ENCODE results near the gene PARP1. TPM values are rescaled to one million over a fixed set of nuclear protein-coding genes. Genes with fewer than 3 reads are reported as not detected.
"Not testable (repeated sequence)": the region's sequence is repeated elsewhere in the genome, so short reads cannot be mapped to it uniquely, and the experiment has no call there.

The PARP1 gene
- total and polyA plus RNA-seq, 2 donors (not counting 1 experiment from before 2014, with no cell fraction given): 61.7 to 78.4 TPM

DNA sequence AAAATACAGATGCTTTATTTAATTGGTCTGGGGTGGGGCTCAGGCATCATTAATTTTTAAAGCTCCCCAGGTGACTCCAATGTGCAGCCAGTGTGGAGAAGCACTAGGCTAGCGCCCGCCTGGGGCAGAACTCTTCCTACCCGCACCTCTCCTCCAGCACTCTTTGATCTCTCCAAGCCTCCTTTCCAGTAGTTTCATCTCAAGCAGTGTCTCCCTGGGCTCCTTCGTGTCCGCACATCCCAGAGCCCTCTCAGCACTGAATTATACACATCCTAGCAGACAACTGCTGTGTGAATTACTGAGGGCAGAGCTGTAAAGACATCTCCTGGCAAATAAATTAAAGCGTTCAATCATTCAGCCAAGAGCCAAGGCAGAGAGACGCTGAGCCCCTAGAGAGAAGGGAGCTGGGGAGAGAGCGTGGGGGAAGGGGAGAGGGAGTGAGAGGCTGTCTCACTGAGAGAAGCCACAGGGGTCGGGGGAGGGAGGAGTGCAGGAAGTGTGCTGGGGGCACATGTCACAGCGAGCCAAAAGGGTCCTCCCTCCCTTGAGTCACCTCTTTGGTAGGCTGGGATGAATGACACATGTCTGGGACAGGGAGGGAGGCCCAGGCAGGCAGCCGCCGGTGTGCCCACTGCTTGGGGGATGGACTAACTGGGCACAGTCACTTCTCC lies 21.0 kb upstream of the PARP1 start:
- H3K4me3 ChIP-seq (replicated peaks in 1 of 4; ENCODE audit: control extremely low read depth in 1 of 4, insufficient read depth in 1 of 4, low read depth in 3 of 4, low read length in 4 of 4): no peak overlapping the region
- H3K9ac ChIP-seq (ENCODE audit: insufficient read depth, low read length): no peak overlapping the region
- H3K4me2 ChIP-seq (ENCODE audit: extremely low read depth, insufficient read depth, low read length): no peak overlapping the region
- no peaks in the 10 kb centered on the region for H4K20me1 ChIP-seq (ENCODE audit: control insufficient read depth, extremely low read depth, insufficient read depth, low read length)
- H2AFZ ChIP-seq (ENCODE audit: low read length): no peak overlapping the region
- TF ChIP-seq, protein P1, sequence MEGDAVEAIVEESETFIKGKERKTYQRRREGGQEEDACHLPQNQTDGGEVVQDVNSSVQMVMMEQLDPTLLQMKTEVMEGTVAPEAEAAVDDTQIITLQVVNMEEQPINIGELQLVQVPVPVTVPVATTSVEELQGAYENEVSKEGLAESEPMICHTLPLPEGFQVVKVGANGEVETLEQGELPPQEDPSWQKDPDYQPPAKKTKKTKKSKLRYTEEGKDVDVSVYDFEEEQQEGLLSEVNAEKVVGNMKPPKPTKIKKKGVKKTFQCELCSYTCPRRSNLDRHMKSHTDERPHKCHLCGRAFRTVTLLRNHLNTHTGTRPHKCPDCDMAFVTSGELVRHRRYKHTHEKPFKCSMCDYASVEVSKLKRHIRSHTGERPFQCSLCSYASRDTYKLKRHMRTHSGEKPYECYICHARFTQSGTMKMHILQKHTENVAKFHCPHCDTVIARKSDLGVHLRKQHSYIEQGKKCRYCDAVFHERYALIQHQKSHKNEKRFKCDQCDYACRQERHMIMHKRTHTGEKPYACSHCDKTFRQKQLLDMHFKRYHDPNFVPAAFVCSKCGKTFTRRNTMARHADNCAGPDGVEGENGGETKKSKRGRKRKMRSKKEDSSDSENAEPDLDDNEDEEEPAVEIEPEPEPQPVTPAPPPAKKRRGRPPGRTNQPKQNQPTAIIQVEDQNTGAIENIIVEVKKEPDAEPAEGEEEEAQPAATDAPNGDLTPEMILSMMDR (conservative IDR thresholded peaks at IDR 0.05 in 1 of 2, IDR thresholded peaks at IDR 0.05 in 1 of 2; ENCODE audit: low read depth in 1 of 2, low read length in 2 of 2): no peak
- no peak for TF ChIP-seq EZH2 (IDR thresholded peaks at IDR 0.05; ENCODE audit: low read length, missing control alignments)
- H3K79me2 ChIP-seq (ENCODE audit: control insufficient read depth, insufficient read depth, low read length): no peaks in the 10 kb centered on the region
- H3K36me3 ChIP-seq (ENCODE audit: control insufficient read depth, insufficient read depth, low read length): no peaks in the 10 kb centered on the region
- no peaks in the 10 kb centered on the region for H3K4me1 ChIP-seq (ENCODE audit: control insufficient read depth, extremely low read depth, insufficient read depth, low read length)
- no peak for DNase-seq (ENCODE audit: low read depth in 2 of 2)
- H3K9me3 ChIP-seq (ENCODE audit: control insufficient read depth, insufficient read depth, low read depth, low read length): no peaks in the 10 kb centered on the region
- H3K27ac ChIP-seq (ENCODE audit: insufficient read depth, low read length): no peak overlapping the region
- H3K27me3 ChIP-seq (ENCODE audit: control insufficient read depth, insufficient read depth, low read length): peaks cover 2% of the 10 kb centered on the region

DNA sequence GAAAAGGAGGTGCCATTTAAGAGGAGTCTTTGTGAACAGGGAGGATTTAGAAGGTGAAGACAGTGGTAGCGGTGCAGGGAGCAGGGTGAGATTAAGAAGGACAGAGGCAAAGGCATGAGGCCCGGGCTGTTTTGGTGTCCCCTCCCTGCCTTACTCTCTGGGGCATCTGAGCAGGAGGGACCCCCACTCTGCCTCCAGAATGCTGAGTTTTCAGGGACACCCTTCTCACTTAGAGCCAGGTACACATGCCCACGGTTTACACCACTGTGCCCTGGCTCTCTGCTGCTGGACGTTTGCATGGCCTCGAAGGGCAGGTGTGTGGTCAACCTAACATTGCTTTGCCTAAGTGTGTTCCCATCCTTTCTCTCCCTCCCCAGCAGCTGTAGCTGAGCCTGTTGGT lies 20.5 kb upstream of the PARP1 start:
- no peak for DNase-seq (ENCODE audit: low read depth in 2 of 2)
- Histone ChIP-seq H4K20me1 (ENCODE audit: control insufficient read depth, extremely low read depth, insufficient read depth, low read length) (no peaks in the 10 kb centered on the region), H3K4me1 (ENCODE audit: control insufficient read depth, extremely low read depth, insufficient read depth, low read length) (no peaks in the 10 kb centered on the region), H3K79me2 (ENCODE audit: control insufficient read depth, insufficient read depth, low read length) (no peaks in the 10 kb centered on the region), H3K4me3 (replicated peaks in 1 of 4; ENCODE audit: control extremely low read depth in 1 of 4, insufficient read depth in 1 of 4, low read depth in 3 of 4, low read length in 4 of 4) (no peak overlapping the region), H3K27ac (ENCODE audit: insufficient read depth, low read length) (no peak overlapping the region), H2AFZ (ENCODE audit: low read length) (no peak overlapping the region), H3K27me3 (ENCODE audit: control insufficient read depth, insufficient read depth, low read length) (peaks cover 2% of the 10 kb centered on the region), H3K9me3 (ENCODE audit: control insufficient read depth, insufficient read depth, low read depth, low read length) (no peaks in the 10 kb centered on the region), H3K4me2 (ENCODE audit: extremely low read depth, insufficient read depth, low read length) (no peak overlapping the region), H3K9ac (ENCODE audit: insufficient read depth, low read length) (no peak overlapping the region), H3K36me3 (ENCODE audit: control insufficient read depth, insufficient read depth, low read length) (no peaks in the 10 kb centered on the region)
- TF ChIP-seq, protein P1 (conservative IDR thresholded peaks at IDR 0.05 in 1 of 2, IDR thresholded peaks at IDR 0.05 in 1 of 2; ENCODE audit: low read depth in 1 of 2, low read length in 2 of 2): no peak
- TF ChIP-seq EZH2 (IDR thresholded peaks at IDR 0.05; ENCODE audit: low read length, missing control alignments): no peak

DNA sequence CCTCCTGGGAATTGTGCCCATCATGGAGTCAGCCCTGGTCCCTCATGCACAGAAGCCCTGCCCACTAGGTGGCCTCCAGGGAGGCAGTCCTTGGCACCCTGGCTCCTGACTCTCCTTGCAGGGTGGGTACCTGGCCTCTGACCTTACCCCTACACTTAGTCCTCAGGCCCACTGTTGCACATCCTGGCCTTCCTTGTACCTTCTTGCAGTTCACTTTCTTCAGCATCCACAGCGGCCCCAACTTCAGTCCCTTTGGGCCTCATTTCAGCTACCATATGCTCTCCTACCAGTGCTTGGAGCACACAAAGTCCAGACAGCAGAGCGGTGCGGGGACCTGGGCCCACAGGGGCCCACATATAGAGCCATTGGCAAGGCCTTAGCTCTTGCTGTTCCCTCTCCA lies 19.2 kb upstream of the PARP1 start:
- H3K79me2 ChIP-seq (ENCODE audit: control insufficient read depth, insufficient read depth, low read length): no peaks in the 10 kb centered on the region
- H3K9ac ChIP-seq (ENCODE audit: insufficient read depth, low read length): no peak overlapping the region
- no peaks in the 10 kb centered on the region for H3K4me1 ChIP-seq (ENCODE audit: control insufficient read depth, extremely low read depth, insufficient read depth, low read length)
- no peaks in the 10 kb centered on the region for H3K36me3 ChIP-seq (ENCODE audit: control insufficient read depth, insufficient read depth, low read length)
- DNase-seq (ENCODE audit: low read depth in 2 of 2): no peak
- H3K9me3 ChIP-seq (ENCODE audit: control insufficient read depth, insufficient read depth, low read depth, low read length): no peaks in the 10 kb centered on the region
- H4K20me1 ChIP-seq (ENCODE audit: control insufficient read depth, extremely low read depth, insufficient read depth, low read length): no peaks in the 10 kb centered on the region
- TF ChIP-seq, protein P1 (conservative IDR thresholded peaks at IDR 0.05 in 1 of 2, IDR thresholded peaks at IDR 0.05 in 1 of 2; ENCODE audit: low read depth in 1 of 2, low read length in 2 of 2): no peak
- TF ChIP-seq EZH2 (IDR thresholded peaks at IDR 0.05; ENCODE audit: low read length, missing control alignments): no peak
- peaks cover 2% of the 10 kb centered on the region for H3K27me3 ChIP-seq (ENCODE audit: control insufficient read depth, insufficient read depth, low read length)
- no peak overlapping the region for H3K4me2 ChIP-seq (ENCODE audit: extremely low read depth, insufficient read depth, low read length)
- no peak overlapping the region for H3K4me3 ChIP-seq (replicated peaks in 1 of 4; ENCODE audit: control extremely low read depth in 1 of 4, insufficient read depth in 1 of 4, low read depth in 3 of 4, low read length in 4 of 4)
- H2AFZ ChIP-seq (ENCODE audit: low read length): no peak overlapping the region
- no peak overlapping the region for H3K27ac ChIP-seq (ENCODE audit: insufficient read depth, low read length)

DNA sequence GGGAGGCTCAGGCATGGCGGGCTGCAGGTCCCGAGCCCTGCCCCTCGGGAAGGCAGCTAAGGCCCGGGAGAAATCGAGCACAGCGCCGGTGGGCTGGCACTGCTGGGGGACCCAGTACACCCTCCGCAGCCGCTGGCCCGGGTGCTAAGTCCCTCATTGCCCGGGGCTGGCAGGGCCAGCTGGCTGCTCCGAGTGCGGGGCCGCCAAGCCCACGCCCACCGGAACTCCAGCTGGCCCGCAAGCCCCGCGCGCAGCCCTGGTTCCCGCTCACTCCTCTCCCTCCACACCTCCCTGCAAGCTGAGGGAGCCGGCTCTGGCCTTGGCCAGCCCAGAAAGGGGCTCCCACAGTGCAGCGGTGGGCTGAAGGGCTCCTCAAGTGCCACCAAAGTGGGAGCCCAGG lies 18.5 kb upstream of the PARP1 start:
- not testable (repeated sequence) for H3K27ac ChIP-seq (ENCODE audit: insufficient read depth, low read length); H4K20me1 ChIP-seq (ENCODE audit: control insufficient read depth, extremely low read depth, insufficient read depth, low read length); H3K79me2 ChIP-seq (ENCODE audit: control insufficient read depth, insufficient read depth, low read length); H3K4me2 ChIP-seq (ENCODE audit: extremely low read depth, insufficient read depth, low read length); H2AFZ ChIP-seq (ENCODE audit: low read length); H3K4me3 ChIP-seq (replicated peaks in 1 of 4; ENCODE audit: control extremely low read depth in 1 of 4, insufficient read depth in 1 of 4, low read depth in 3 of 4, low read length in 4 of 4); H3K9ac ChIP-seq (ENCODE audit: insufficient read depth, low read length); DNase-seq (ENCODE audit: low read depth in 2 of 2); H3K27me3 ChIP-seq (ENCODE audit: control insufficient read depth, insufficient read depth, low read length); H3K36me3 ChIP-seq (ENCODE audit: control insufficient read depth, insufficient read depth, low read length); H3K4me1 ChIP-seq (ENCODE audit: control insufficient read depth, extremely low read depth, insufficient read depth, low read length); H3K9me3 ChIP-seq (ENCODE audit: control insufficient read depth, insufficient read depth, low read depth, low read length)

All from fibroblast of lung (primary cell).